ENCODE data around the gene NAA10.

NAA10 gene

DNA sequence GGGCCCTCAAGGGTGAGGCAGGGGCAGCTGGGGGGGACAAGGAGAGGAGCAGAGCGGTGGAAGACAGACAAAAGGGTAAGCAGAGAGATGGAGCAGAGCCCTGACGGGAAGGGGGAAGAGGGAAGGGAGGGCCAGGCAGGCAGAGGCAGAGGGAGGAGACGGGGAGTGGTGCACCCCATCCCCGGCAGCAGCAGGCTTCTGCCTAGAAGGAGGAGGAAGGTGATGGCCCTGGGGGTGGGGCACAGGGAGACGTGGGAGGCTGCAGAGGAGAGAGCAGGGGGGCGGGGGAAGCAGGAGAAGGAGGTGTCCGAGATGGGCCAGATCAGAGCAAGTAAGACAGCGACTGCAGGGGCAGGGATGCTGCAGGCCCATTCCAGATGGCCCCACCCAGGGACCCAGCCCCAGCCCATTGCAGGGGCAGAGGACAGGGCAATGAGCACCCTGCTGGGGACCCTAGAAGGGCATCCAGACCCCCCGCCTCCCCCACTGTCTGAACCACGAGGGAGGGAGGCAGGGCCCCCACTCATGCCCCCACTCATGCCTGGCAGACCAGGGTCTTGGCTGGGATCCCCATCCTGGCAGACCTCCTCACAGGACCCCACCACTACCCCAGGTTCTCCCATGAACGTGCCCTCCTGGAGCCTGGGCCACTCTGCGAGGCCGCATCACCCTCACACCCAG, 51.5 kb downstream of the NAA10 start:
- no peak for DNase-seq

DNA sequence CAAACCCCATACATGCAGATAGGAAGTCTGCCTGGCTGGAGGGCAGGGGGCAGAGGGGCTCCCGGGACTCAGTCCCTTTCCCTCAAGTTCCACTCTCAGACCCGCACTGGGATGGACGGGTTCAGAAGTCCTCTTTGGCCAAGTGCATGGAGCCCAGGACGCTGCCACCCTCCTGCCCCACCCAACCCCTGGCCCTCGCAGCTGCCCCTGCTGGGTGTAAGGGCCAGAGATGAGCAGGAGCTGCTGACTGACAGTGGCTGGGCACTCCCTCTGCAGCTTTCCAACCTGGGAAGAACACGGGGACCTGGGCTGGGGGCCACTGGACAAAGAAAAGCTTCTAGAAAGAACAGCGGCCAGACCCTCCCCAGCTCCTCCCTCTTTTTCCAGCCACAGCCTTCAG, 52.3 kb downstream of the NAA10 start:
- no peak for DNase-seq

- no peak for DNase-seq
These were observed 52.7 kb downstream of the NAA10 start for GRCh38 chrX:153882086-153882498.

- no peak for DNase-seq
These were observed 53.6 kb downstream of the NAA10 start for GRCh38 chrX:153881281-153881680.

GRCh38 chrX:153880440-153880815, 54.4 kb downstream of the NAA10 start:
- peak; percentile 33 to 63 (median 34) for DNase-seq

DNA sequence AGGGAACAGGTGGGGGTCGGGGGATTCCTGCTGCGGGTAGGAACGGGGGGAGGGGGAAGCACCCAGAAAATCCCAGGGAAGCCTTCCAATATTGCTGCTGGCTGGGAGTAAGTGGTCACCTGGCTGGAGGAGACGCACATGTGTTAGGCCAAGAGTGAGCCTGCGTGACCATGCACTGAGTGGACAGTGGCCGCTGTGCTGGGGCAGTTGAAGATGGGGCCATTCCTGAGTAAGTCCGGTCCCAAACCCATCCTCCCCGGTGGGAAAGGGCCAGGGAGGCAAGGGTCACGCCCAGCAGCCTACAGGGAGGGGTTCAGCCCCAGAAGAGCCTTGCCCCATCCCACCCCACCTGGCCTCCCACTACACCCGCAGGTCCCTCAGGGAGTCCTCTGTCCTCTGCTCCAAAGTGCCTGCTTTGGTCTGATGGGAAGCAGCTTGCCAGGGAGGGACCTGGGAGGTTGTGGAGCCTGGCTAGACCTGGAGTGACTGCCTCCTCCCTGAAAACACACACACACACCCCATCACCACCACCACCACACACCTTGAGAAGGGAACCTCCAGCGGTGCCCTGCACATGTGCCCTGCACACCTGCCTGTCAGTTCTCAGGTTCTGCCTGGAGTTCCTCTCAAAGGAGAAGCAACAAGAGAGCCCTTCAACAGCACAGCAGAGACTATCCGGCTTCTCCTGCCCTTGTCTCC, 54.9 kb downstream of the NAA10 start:
- peak in 2 of 3 experiments; percentile 42 to 59 for DNase-seq
